ENCODE measurements around the gene IER3IP1. TPM values are rescaled to one million over a fixed set of nuclear protein-coding genes. Genes with fewer than 3 reads are reported as not detected.
"Not testable (repeated sequence)": the region's sequence is repeated elsewhere in the genome, so short reads cannot be mapped to it uniquely, and the experiment has no call there.

IER3IP1 gene
- total RNA-seq, 2 experiments from 2014 or later, result 9.7 to 10.0 TPM

DNA sequence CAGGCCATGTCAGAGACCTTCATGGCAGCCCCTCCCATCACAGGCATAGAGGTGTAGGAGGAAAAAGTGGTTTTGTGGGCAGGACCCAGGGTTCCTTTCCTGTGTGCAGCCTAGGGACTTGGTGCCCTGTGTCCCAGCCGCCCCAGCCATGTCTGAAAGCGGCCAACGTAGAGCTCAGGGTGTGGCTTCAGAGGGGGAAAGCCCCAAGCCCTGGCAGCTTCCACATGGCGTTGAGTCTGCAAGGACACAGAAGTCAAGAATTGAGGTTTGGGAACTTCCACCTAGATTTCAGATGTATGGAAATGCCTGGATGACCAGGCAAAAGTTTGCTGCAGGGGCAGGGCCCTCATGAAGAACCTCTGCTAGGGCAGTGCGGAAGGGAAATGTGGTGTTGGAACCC lies 6.0 kb upstream of the IER3IP1 start:
- H3K4me1 Mint-ChIP-seq (ENCODE audit: low read depth); DNase-seq; intact Hi-C loops (cut with micrococcal nuclease); H3K36me3 Mint-ChIP-seq (ENCODE audit: low read depth); H3K4me3 Mint-ChIP-seq; CTCF ChIA-PET; H3K27me3 Mint-ChIP-seq (ENCODE audit: low read depth); H3K27ac Mint-ChIP-seq: not testable (repeated sequence)
- peaks cover 18% of the 10 kb centered on the region for H3K9me3 Mint-ChIP-seq

- Mint-ChIP-seq H3K27me3 (ENCODE audit: low read depth) (no peaks in the 10 kb centered on the region), H3K4me3 (no peak overlapping the region), H3K9me3 (peaks cover 15% of the 10 kb centered on the region), H3K27ac (no peak overlapping the region), H3K4me1 (ENCODE audit: low read depth) (no peaks in the 10 kb centered on the region), H3K36me3 (ENCODE audit: low read depth) (peaks cover 3% of the 10 kb centered on the region)
- CTCF ChIA-PET, result interaction anchor here (1.4 kb wide), 1 partner anchor 24 kb away, joined by 3 read pairs; no protein-coding TSS in a partner anchor
- intact Hi-C loops (cut with micrococcal nuclease), result no loop called here
- no peak for DNase-seq
These were observed 4.6 kb upstream of the IER3IP1 start for GRCh38 chr18:47180765-47181164.

DNA sequence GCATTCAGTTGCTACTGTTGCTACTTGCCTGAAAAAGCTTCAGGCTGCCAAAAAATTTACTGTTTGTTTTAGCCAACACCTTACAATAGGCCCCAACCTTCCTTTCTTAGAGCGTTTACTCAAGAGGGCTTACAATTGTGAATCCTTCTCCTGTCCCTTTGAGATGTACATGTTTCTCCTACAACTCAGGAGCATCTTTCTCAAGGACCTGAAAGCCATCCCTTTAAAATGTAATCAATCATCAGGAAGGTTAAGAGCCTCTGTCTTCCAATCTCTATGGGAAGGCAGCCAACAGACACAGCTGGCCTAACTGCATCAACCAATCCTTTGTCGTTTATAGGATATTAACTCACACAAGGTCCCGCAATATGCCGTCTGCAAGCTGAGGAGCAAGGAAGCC lies 3.4 kb upstream of the IER3IP1 start:
- no peak for DNase-seq
- H3K36me3 Mint-ChIP-seq (ENCODE audit: low read depth), result peaks cover 4% of the 10 kb centered on the region
- H3K27ac Mint-ChIP-seq, result no peak overlapping the region
- H3K9me3 Mint-ChIP-seq, result peaks cover 6% of the 10 kb centered on the region
- H3K27me3 Mint-ChIP-seq (ENCODE audit: low read depth), result no peaks in the 10 kb centered on the region
- CTCF ChIA-PET, result interaction anchor here (0.9 to 1.4 kb wide), 2 partner anchors 25 kb away, joined by 3 read pairs; no protein-coding TSS in a partner anchor
- intact Hi-C loops (cut with micrococcal nuclease), result no loop called here
- no peaks in the 10 kb centered on the region for H3K4me1 Mint-ChIP-seq (ENCODE audit: low read depth)
- no peak overlapping the region for H3K4me3 Mint-ChIP-seq

DNA sequence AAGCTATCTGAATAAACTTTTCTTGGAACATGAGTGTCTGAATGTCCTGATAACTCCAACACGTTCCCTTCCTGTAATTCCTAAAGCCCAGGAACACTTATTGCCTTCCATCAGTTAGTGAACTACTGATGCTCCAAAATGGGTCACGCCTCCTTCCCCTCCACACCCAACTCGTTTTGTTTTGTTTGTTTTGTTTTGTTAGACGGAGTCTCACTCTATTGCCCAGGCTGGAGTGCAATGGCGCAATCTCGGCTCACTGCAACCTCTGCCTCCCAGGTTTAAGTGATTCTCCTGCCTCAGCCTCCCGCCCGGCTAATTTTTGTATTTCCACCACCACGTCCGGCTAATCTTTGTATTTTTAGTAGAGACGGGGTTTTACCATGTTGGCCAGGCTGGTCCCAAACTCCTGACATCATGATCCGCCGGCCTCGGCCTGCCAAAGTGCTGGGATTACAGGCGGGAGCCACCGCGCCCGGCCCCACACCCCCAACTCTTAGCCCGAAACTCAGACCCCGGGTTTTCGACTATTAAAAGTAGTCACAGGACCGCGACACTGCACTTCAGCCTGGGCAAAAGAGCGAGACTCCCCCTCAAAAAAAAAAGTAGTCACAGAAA lies 774 bp downstream of the IER3IP1 start:
- intact Hi-C loops (cut with micrococcal nuclease), result no loop called here
- H3K4me3 Mint-ChIP-seq, result no peak overlapping the region
- no peaks in the 10 kb centered on the region for H3K4me1 Mint-ChIP-seq (ENCODE audit: low read depth)
- H3K27ac Mint-ChIP-seq, result peak overlapping the region; percentile 62
- H3K27me3 Mint-ChIP-seq (ENCODE audit: low read depth), result no peaks in the 10 kb centered on the region
- peak; percentile 8 for DNase-seq
- peaks cover 1% of the 10 kb centered on the region for H3K36me3 Mint-ChIP-seq (ENCODE audit: low read depth)
- CTCF ChIA-PET, result no interaction called here
- H3K9me3 Mint-ChIP-seq, result no peaks in the 10 kb centered on the region

DNA sequence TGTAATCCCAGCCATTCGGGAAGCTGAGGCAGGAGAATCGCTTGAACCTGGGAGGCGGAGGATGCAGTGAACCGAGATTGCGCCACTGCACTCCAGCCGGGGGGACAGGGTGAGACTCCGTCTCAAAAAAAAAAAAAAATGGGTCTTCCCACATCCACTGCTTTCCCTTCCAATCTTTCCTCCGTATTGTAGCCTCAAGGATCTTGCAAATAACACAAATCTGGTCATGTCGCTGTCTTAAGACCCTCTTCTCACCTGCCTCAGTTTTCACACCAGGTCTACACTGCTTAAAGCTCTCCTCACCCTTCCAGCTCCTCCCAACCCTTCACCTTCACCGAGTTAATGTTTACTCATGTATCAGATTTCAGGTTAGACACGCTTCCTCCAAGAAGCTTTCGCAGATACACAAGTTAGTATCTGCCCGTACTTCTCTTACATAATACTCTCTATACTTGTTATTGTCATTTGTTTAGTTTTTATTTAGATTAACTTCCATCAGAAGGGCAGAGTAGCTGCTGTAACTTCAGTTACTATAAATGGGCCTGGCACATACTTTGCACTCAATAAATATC lies 1.5 kb downstream of the IER3IP1 start:
- no peaks in the 10 kb centered on the region for H3K9me3 Mint-ChIP-seq
- CTCF ChIA-PET, result interaction anchor here (0.7 kb wide), 1 partner anchor 17 kb away, joined by 5 read pairs; no protein-coding TSS in a partner anchor
- H3K36me3 Mint-ChIP-seq (ENCODE audit: low read depth), result peaks cover 1% of the 10 kb centered on the region
- no peak overlapping the region for H3K4me3 Mint-ChIP-seq
- intact Hi-C loops (cut with micrococcal nuclease), result no loop called here
- no peak for DNase-seq
- no peak overlapping the region for H3K27ac Mint-ChIP-seq
- no peaks in the 10 kb centered on the region for H3K27me3 Mint-ChIP-seq (ENCODE audit: low read depth)
- H3K4me1 Mint-ChIP-seq (ENCODE audit: low read depth), result no peaks in the 10 kb centered on the region

- no peaks in the 10 kb centered on the region for H3K27me3 Mint-ChIP-seq (ENCODE audit: low read depth)
- intact Hi-C loops (cut with micrococcal nuclease), result no loop called here
These were observed 3.7 kb downstream of the IER3IP1 start for GRCh38 chr18:47172476-47172875.

DNA sequence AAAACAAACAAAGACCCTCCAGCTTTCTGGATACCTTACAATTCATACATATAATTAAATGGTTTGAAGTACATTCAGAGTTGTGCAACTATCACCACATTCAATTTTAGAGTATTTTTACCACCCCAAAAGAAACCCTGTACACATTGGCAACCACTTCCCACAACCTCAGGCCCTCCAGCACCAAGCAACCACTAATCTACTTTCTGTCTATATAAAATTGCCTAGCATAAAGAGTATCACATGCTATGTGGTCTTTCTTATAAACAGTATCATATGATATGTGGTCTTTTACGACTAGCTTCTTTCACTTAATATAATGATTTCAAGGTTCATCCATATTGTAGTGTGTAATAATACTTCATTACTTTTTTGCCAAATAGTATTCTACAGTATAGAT lies 7.3 kb downstream of the IER3IP1 start:
- CTCF ChIA-PET, result no interaction called here
- Mint-ChIP-seq H3K36me3 (ENCODE audit: low read depth) (peaks cover 7% of the 10 kb centered on the region), H3K27ac (no peak overlapping the region), H3K4me1 (ENCODE audit: low read depth) (peaks cover 27% of the 10 kb centered on the region), H3K9me3 (no peaks in the 10 kb centered on the region), H3K4me3 (no peak overlapping the region), H3K27me3 (ENCODE audit: low read depth) (no peaks in the 10 kb centered on the region)
- intact Hi-C loops (cut with micrococcal nuclease), result no loop called here
- DNase-seq, result no peak

More at GRCh38 chr18:47172476-47172875, 3.7 kb downstream of the IER3IP1 start:
- CTCF ChIA-PET, result no interaction called here
- Mint-ChIP-seq H3K4me1 (ENCODE audit: low read depth) (peaks cover 12% of the 10 kb centered on the region), H3K36me3 (ENCODE audit: low read depth) (peaks cover 1% of the 10 kb centered on the region), H3K9me3 (no peaks in the 10 kb centered on the region), H3K4me3 (no peak overlapping the region), H3K27ac (no peak overlapping the region)
- DNase-seq, result no peak

DNA sequence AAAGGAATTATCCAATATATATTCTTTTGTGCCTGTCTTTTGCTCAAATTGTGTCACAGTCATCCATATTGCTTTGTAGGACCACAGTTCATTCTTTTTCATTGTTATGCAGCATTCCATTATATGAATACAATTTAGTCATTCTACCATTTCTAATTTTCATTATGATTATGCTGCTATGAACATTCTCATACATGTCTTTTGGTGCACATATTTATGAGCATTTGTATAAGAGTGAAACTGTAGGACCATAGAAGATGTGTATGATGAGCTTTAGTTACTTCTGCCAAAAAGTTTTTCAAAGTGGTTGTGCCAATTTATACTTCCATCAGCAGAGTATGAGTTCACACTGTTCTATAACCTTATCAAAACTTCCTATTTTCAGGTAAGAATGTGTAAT lies 7.7 kb downstream of the IER3IP1 start:
- CTCF ChIA-PET, result no interaction called here
- H3K9me3 Mint-ChIP-seq, result no peaks in the 10 kb centered on the region
- intact Hi-C loops (cut with micrococcal nuclease), result no loop called here
- peaks cover 30% of the 10 kb centered on the region for H3K4me1 Mint-ChIP-seq (ENCODE audit: low read depth)
- no peak overlapping the region for H3K27ac Mint-ChIP-seq
- H3K27me3 Mint-ChIP-seq (ENCODE audit: low read depth), result no peaks in the 10 kb centered on the region
- peaks cover 7% of the 10 kb centered on the region for H3K36me3 Mint-ChIP-seq (ENCODE audit: low read depth)
- no peak for DNase-seq
- H3K4me3 Mint-ChIP-seq, result no peak overlapping the region

DNA sequence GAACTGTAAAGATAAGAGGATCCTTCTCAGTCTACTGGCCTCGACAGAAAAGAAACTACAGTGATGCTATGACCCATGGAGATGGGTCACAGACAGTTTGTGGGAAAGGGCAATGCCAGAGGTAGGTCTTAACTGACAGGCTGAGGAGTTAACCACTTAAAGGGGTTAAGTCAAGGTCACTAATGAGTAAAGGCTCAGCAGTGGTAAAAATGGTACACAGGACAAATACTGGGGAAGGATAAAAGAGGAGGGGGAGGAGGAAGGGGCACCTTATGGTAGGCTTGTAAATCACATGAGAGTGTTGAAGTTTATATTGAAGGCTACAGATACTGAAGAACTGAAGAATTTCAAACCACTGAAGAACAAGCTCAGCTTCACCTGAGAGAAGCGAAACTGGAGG lies 9.9 kb downstream of the IER3IP1 start:
- CTCF ChIA-PET, result interaction anchor here (0.6 kb wide), 1 partner anchor 605 kb away, joined by 3 read pairs; no protein-coding TSS in a partner anchor
- H3K36me3 Mint-ChIP-seq (ENCODE audit: low read depth), result peaks cover 7% of the 10 kb centered on the region
- H3K4me1 Mint-ChIP-seq (ENCODE audit: low read depth), result peaks cover 39% of the 10 kb centered on the region
- no peak for DNase-seq
- H3K4me3 Mint-ChIP-seq, result no peak overlapping the region
- H3K9me3 Mint-ChIP-seq, result no peaks in the 10 kb centered on the region
- intact Hi-C loops (cut with micrococcal nuclease), result no loop called here
- no peaks in the 10 kb centered on the region for H3K27me3 Mint-ChIP-seq (ENCODE audit: low read depth)
- H3K27ac Mint-ChIP-seq, result no peak overlapping the region

DNA sequence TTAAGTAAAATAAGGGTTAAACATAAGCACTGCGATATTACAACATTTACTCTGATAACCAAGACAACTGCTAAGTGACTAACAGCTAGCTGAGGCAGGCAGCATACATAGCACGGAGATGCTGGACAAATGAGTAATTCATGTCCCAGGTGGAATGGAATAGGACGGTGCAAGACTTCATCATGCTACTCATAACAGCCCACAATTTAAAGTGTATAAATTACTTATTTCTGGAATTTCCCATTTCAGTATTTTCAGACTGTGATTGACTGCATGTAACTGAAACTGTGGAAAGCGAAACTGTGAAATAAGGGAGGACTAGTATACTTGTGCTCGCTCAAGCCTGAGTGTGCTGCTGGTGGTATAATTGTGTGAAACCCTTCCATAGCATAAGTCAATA lies 12.9 kb downstream of the IER3IP1 start:
- peaks cover 28% of the 10 kb centered on the region for H3K4me1 Mint-ChIP-seq (ENCODE audit: low read depth)
- H3K36me3 Mint-ChIP-seq (ENCODE audit: low read depth), result peaks cover 12% of the 10 kb centered on the region
- H3K27me3 Mint-ChIP-seq (ENCODE audit: low read depth), result no peaks in the 10 kb centered on the region
- no peak overlapping the region for H3K27ac Mint-ChIP-seq
- intact Hi-C loops (cut with micrococcal nuclease), result loop anchor here (1.0 kb wide), 1 partner anchor 43 kb away; no protein-coding TSS in a partner anchor
- no peak for DNase-seq
- CTCF ChIA-PET, result no interaction called here
- no peak overlapping the region for H3K4me3 Mint-ChIP-seq
- no peaks in the 10 kb centered on the region for H3K9me3 Mint-ChIP-seq

GRCh38 chr18:47160256-47160655 lies 15.9 kb downstream of the IER3IP1 start:
- Mint-ChIP-seq H3K9me3 (no peaks in the 10 kb centered on the region), H3K4me3 (no peak overlapping the region), H3K36me3 (ENCODE audit: low read depth) (peaks cover 16% of the 10 kb centered on the region), H3K27ac (no peak overlapping the region), H3K4me1 (ENCODE audit: low read depth) (peaks cover 21% of the 10 kb centered on the region), H3K27me3 (ENCODE audit: low read depth) (no peaks in the 10 kb centered on the region)
- CTCF ChIA-PET, result no interaction called here
- intact Hi-C loops (cut with micrococcal nuclease), result no loop called here
- DNase-seq, result no peak

DNA sequence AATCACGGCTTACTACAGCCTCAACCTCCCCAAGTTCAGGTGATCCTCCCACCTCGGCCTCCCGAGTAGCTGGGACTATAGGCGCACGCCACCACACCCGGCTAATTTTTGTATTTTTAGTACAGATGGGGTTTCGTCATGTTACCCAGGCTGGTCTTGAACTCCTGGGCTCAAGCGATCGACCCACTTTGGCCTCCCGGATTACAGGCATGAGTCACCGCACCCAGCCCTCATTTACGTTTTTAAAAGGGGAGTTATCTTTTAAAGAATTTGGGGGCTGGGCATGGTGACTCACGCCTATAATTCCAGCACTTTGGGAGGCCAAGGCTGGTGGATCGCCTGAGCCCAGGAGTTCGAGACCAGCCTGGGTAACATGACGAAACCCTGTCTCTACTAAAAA lies 17.8 kb downstream of the IER3IP1 start:
- H3K4me3 Mint-ChIP-seq; H3K4me1 Mint-ChIP-seq (ENCODE audit: low read depth); DNase-seq; intact Hi-C loops (cut with micrococcal nuclease); H3K27me3 Mint-ChIP-seq (ENCODE audit: low read depth); H3K9me3 Mint-ChIP-seq; H3K27ac Mint-ChIP-seq: not testable (repeated sequence)
- CTCF ChIA-PET, result interaction anchor here (1.1 kb wide), 1 partner anchor 16 kb away, joined by 5 read pairs; no protein-coding TSS in a partner anchor
- H3K36me3 Mint-ChIP-seq (ENCODE audit: low read depth), result peaks cover 17% of the 10 kb centered on the region

GRCh38 chr18:47151439-47151838 lies 24.7 kb downstream of the IER3IP1 start:
- DNase-seq, result no peak
- Mint-ChIP-seq H3K27ac (peak overlapping the region; percentile 96), H3K9me3 (no peaks in the 10 kb centered on the region), H3K27me3 (ENCODE audit: low read depth) (no peaks in the 10 kb centered on the region), H3K4me1 (ENCODE audit: low read depth) (peaks cover 25% of the 10 kb centered on the region), H3K36me3 (ENCODE audit: low read depth) (peaks cover 15% of the 10 kb centered on the region), H3K4me3 (peak overlapping the region; percentile 95)
- CTCF ChIA-PET, result interaction anchor here (0.7 kb wide), 1 partner anchor 36 kb away, joined by 3 read pairs; no protein-coding TSS in a partner anchor
- intact Hi-C loops (cut with micrococcal nuclease), result loop anchor here (1.0 to 2.0 kb wide), 2 partner anchors 31 to 779 kb away; partner anchors contain the start of gene SMAD2

All from activated naive CD4-positive, alpha-beta T cell treated with anti-CD3 and anti-CD28 coated beads for 36 hours (primary cell).